ENCODE measurements around the gene SSH2.

SSH2 gene

DNA sequence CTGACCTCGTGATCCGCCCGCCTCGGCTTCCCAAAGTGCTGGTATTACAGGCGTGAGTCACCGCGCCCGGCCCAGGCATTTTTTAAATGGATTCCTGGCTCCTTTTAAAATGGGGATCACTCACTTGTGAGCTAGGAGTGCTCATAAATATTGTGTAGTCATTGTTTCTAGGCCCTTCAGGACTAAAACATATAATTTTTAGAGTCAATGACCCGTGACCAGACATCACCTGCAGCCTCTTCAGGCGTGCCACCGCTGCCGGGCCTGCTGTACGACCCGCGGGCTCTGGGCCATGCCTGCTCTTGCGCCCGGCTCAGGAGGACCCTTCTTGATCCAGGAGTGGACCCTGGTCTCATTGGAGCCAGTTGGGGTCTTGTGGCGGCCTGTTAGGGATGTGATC lies 42.2 kb upstream of the SSH2 start:
- H3K27ac ChIP-seq (ENCODE audit: low read length) = no peak overlapping the region
- H3K4me3 ChIP-seq (ENCODE audit: low read depth in 1 of 2, low read length in 2 of 2) = no peak overlapping the region
- no peaks in the 10 kb centered on the region for H3K9me3 ChIP-seq (ENCODE audit: insufficient read depth, low read length, severe bottlenecking)
- H3K27me3 ChIP-seq (ENCODE audit: insufficient read depth, low read length, poor library complexity) = no peaks in the 10 kb centered on the region
- H4K20me1 ChIP-seq (ENCODE audit: insufficient read depth, low read length) = no peaks in the 10 kb centered on the region
- no peak overlapping the region for H3K9ac ChIP-seq (ENCODE audit: low read depth, low read length)
- no peak overlapping the region for H2AFZ ChIP-seq (ENCODE audit: low read depth, low read length)
- ATAC-seq (ENCODE audit: insufficient read depth, low read depth) (no peak), DNase-seq (no peak)
- no peak for TF ChIP-seq EZH2 (IDR thresholded peaks at IDR 0.05; ENCODE audit: borderline replicate concordance, low read depth, low read length, severe bottlenecking)
- TF ChIP-seq, protein P1, sequence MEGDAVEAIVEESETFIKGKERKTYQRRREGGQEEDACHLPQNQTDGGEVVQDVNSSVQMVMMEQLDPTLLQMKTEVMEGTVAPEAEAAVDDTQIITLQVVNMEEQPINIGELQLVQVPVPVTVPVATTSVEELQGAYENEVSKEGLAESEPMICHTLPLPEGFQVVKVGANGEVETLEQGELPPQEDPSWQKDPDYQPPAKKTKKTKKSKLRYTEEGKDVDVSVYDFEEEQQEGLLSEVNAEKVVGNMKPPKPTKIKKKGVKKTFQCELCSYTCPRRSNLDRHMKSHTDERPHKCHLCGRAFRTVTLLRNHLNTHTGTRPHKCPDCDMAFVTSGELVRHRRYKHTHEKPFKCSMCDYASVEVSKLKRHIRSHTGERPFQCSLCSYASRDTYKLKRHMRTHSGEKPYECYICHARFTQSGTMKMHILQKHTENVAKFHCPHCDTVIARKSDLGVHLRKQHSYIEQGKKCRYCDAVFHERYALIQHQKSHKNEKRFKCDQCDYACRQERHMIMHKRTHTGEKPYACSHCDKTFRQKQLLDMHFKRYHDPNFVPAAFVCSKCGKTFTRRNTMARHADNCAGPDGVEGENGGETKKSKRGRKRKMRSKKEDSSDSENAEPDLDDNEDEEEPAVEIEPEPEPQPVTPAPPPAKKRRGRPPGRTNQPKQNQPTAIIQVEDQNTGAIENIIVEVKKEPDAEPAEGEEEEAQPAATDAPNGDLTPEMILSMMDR (IDR thresholded peaks at IDR 0.05; ENCODE audit: borderline replicate concordance, extremely low read depth, low read length, poor library complexity, severe bottlenecking) = no peak
- no peak overlapping the region for H3K4me2 ChIP-seq (ENCODE audit: insufficient read depth, low read length)
- no peaks in the 10 kb centered on the region for H3K36me3 ChIP-seq (ENCODE audit: insufficient read depth, low read length)
- no peaks in the 10 kb centered on the region for H3K4me1 ChIP-seq (ENCODE audit: insufficient read depth, low read length)
- no peaks in the 10 kb centered on the region for H3K79me2 ChIP-seq (ENCODE audit: insufficient read depth, low read length)

DNA sequence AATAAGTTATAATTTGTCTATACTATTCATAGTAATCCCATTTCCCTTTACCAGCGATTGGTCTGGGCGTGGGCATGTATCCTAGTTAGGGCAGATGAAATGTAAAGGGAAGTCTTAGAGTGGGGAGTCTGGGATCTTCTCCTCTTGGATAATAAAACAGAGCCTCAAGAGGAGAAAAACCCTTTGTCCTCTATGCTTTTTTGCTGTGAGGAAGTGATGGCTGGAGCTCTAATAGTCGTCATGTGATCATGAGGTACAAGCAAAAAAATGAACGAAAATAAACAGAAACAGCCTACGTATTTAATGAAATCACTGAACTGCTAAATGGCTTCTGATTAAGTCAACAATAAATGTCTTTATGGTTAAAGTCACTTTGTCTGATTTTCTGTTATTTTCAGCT lies 38.2 kb upstream of the SSH2 start:
- no peaks in the 10 kb centered on the region for H3K36me3 ChIP-seq (ENCODE audit: insufficient read depth, low read length)
- no peak overlapping the region for H2AFZ ChIP-seq (ENCODE audit: low read depth, low read length)
- TF ChIP-seq EZH2 (IDR thresholded peaks at IDR 0.05; ENCODE audit: borderline replicate concordance, low read depth, low read length, severe bottlenecking) = no peak
- TF ChIP-seq, protein P1 (IDR thresholded peaks at IDR 0.05; ENCODE audit: borderline replicate concordance, extremely low read depth, low read length, poor library complexity, severe bottlenecking) = no peak
- DNase-seq = no peak
- H3K4me1 ChIP-seq (ENCODE audit: insufficient read depth, low read length) = no peaks in the 10 kb centered on the region
- H3K9me3 ChIP-seq (ENCODE audit: insufficient read depth, low read length, severe bottlenecking) = no peaks in the 10 kb centered on the region
- H3K4me2 ChIP-seq (ENCODE audit: insufficient read depth, low read length) = no peak overlapping the region
- H4K20me1 ChIP-seq (ENCODE audit: insufficient read depth, low read length) = no peaks in the 10 kb centered on the region
- H3K9ac ChIP-seq (ENCODE audit: low read depth, low read length) = no peak overlapping the region
- ATAC-seq (ENCODE audit: insufficient read depth, low read depth) = no peak
- H3K4me3 ChIP-seq (ENCODE audit: low read depth in 1 of 2, low read length in 2 of 2) = no peak overlapping the region
- H3K27ac ChIP-seq (ENCODE audit: low read length) = no peak overlapping the region
- no peaks in the 10 kb centered on the region for H3K79me2 ChIP-seq (ENCODE audit: insufficient read depth, low read length)
- H3K27me3 ChIP-seq (ENCODE audit: insufficient read depth, low read length, poor library complexity) = no peaks in the 10 kb centered on the region

DNA sequence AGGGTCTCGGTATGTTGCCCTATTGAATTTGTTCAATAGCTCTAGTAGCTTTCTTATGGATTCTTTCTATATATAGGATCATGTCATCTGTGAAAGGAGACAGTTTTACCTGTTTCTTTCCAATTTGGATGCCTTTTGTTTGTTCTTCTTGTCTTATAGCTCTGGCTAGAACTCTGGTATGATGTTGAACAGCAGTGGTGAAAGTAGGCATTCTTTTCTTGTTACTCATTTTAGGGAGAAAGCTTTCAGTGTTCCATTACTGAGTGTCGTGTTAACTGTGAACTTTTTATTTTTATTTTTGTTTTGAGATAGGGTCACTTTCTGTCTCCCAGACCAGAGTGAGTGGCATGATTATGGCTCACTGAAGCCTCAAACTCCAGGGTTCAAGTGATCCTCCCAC lies 32.6 kb upstream of the SSH2 start:
- Histone ChIP-seq H2AFZ (ENCODE audit: low read depth, low read length) (no peak overlapping the region), H3K9ac (ENCODE audit: low read depth, low read length) (no peak overlapping the region), H3K4me2 (ENCODE audit: insufficient read depth, low read length) (no peak overlapping the region), H3K27ac (ENCODE audit: low read length) (no peak overlapping the region), H3K27me3 (ENCODE audit: insufficient read depth, low read length, poor library complexity) (no peaks in the 10 kb centered on the region), H3K4me1 (ENCODE audit: insufficient read depth, low read length) (no peaks in the 10 kb centered on the region), H3K9me3 (ENCODE audit: insufficient read depth, low read length, severe bottlenecking) (no peaks in the 10 kb centered on the region), H3K36me3 (ENCODE audit: insufficient read depth, low read length) (no peaks in the 10 kb centered on the region), H4K20me1 (ENCODE audit: insufficient read depth, low read length) (no peaks in the 10 kb centered on the region), H3K79me2 (ENCODE audit: insufficient read depth, low read length) (no peaks in the 10 kb centered on the region), H3K4me3 (ENCODE audit: low read depth in 1 of 2, low read length in 2 of 2) (no peak overlapping the region)
- TF ChIP-seq EZH2 (IDR thresholded peaks at IDR 0.05; ENCODE audit: borderline replicate concordance, low read depth, low read length, severe bottlenecking) = no peak
- TF ChIP-seq, protein P1 (IDR thresholded peaks at IDR 0.05; ENCODE audit: borderline replicate concordance, extremely low read depth, low read length, poor library complexity, severe bottlenecking) = no peak
- no peak for DNase-seq
- no peak for ATAC-seq (ENCODE audit: insufficient read depth, low read depth)
